Embryonic facial prominence (tissue), 1 donor: ENCODE results near the gene KIF26B.

ENCODE experiments used
- DNase-seq: peaks from one replicate; pipeline ENCODE4 v3.0.0-alpha.2; 2016; ENCODE audit errors: extremely low spot score

KIF26B gene

GRCh38 chr1:245132771-245133170, 22.0 kb upstream of the KIF26B start:
- no peak for DNase-seq

- no peak for DNase-seq
Observed at GRCh38 chr1:245133995-245134715, 20.6 kb upstream of the KIF26B start.

DNA sequence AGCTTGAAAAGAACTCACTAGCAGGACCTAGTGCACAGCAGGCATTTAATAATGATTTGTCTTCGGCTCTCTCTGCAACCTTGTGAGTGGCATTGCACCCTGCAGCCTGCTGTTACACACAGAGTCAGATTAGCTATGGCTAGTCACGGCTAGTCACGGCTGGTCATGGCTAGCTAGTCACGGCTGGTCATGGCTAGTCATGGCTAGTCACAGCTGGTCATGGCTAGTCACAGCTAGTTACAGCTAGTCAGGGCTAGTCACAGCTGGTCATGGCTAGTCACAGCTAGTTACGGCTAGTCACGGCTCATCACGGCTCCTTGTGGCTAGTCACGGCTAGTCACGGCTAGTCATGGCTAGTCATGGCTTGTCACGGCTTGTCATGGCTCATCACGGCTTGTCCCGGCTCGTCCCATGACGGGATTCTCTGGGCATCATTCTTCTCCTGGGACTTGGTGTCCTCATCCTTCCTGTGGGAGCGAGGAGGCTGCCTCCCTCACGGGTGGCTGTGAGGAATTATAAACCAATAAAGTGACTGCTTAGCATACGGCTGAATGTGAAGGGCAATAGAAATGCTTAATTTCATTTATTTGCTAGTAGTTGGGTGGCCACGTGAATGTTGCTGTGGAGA, 12.5 kb upstream of the KIF26B start:
- no peak for DNase-seq

DNA sequence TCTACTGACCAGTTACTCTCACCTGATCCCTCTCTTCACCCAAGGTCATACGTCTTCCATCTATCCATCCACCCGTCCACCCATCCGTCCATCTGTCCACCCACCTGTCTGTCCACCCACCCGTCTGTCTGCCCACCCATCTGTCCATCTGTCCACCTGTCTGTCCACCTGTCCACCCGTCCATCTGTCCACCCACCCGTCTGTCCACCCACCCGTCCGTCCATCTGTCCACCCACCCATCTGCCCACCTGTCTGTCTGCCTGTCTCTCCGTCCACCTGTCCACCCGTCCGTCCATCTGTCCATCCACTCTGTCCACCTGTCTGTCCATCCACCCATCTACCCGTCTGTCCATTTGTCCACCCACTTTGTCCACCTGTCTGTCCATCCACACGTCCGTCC, 11.8 kb upstream of the KIF26B start:
- DNase-seq = no peak

- no peak for DNase-seq
Observed at GRCh38 chr1:245143849-245144248, 10.9 kb upstream of the KIF26B start.

GRCh38 chr1:245148069-245148468, 6.7 kb upstream of the KIF26B start:
- DNase-seq = no peak

DNA sequence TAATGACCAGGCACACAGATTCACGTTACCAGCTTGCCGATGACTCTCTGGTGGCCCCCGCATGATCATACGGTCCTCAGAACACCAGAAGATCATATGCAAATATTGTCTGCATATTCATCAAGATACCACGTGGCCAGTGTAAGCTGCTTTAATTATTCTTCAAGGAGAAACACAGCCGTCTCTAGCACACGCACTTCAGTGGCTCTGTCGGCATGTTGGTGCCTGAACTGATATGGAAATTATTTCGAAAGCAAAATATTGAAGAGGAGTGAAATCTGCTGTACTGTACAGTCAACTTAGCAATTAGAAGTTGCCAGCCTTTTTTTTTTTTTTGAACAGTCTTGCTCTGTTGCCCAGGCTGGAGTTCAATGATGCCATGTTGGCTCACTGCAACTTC, 5.9 kb upstream of the KIF26B start:
- DNase-seq = no peak

GRCh38 chr1:245153081-245153551, 1.7 kb upstream of the KIF26B start:
- peak; percentile 70 for DNase-seq

- DNase-seq = no peak
Observed at GRCh38 chr1:245153552-245154428, 995 bp upstream of the KIF26B start.

- no peak for DNase-seq
Observed at GRCh38 chr1:245155272-245156040, 671 bp downstream of the KIF26B start.

DNA sequence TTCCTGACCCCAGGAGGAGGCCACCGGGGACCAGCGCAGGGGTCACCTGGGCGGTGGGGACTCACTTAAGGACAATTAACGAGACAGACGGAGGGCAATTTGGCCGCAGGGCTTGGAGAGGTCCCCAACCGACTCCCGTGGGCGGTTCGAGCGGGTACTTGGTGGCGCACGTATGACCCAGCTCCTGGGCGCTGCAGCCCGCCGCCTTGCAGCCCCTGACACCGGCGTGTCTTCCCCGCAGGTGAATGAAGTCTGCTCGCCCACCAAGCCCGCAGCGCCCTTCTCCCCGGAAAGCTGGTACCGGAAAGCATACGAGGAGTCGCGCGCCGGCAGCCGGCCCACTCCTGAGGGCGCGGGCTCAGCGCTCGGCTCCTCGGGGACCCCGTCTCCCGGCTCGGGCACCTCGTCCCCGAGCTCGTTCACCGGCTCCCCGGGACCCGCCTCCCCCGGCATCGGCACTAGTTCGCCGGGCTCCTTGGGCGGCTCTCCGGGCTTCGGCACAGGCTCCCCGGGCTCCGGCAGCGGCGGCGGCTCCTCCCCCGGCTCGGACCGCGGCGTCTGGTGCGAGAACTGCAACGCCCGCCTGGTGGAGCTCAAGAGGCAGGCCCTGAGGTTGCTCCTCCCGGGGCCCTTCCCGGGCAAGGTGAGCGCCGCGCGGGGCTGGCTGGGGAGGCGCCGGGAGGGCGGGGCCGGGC, 1.4 kb downstream of the KIF26B start:
- DNase-seq = peak; percentile 59

- no peak for DNase-seq
Observed at GRCh38 chr1:245156736-245157505, 2.1 kb downstream of the KIF26B start.

- DNase-seq = no peak
Observed at GRCh38 chr1:245158913-245159312, 4.1 kb downstream of the KIF26B start.

DNA sequence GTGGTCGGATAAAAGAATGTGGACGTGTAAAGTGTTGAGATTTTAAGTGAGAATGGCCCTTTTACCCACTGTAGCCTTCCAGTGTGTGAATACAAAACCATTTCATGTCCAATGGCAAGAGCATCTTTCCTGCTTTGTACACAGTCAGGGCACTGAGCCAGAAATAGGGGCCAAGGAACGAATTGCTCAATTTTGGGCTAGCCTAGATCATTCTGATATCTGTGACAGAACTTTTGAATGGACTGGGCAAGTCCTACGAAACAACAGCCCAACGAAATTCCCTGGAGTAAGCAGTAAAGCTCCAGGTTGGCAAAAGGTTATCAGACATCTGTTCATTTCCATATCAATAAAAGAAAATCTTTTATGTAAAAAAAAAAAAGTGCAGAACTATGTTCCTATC, 5.5 kb downstream of the KIF26B start:
- DNase-seq = no peak

DNA sequence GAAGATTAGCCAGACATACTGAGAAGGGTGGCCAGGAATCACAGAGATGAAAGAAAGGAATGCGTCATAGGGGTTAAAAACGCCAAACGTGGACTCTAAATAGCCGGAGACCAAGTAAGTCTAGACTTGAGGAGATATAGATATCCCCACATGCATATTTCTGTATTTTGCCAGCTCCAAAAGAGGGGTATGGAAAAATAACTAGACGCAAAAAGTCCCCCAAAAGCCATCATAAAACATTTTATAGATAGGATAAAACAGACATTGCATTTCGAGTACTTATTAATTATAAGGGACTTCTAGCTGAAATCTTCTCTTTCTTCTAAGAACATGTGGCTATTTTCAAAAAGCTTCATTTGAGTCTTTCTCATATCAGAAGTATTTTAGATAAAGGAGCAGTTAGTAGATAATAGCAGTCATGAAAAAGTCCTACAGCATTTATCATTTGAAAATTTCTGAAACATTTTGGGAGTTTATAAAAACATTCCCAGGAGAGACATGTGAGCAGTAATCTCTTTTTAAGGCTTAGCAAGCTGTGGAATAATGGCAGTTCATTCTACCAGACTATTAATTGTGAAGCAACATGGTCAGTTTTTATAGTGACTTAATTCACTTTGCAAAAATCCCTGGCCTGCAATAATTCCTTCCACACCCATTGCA, 6.1 kb downstream of the KIF26B start:
- no peak for DNase-seq

- DNase-seq = no peak
Observed at GRCh38 chr1:245161866-245162265, 7.1 kb downstream of the KIF26B start.

DNA sequence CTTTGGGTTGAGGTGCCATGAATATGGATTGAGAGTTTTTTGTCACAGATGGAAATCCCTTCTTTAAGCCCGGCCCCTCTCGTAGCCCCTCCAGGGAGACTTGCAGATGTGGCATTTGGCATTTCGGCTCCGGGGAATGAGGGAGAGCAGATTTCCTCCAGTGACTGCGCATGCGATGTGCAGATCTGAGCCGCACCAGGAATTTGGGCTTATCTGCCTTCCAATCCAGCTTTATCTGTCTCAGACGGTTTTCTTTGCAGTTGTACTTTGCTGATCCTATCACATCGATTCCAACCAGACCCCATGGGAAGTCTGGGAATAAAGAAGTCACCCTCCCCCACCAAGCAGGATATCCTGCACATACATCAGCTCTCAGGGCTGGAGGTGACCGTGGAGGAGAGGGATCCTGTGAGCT, 11.7 kb downstream of the KIF26B start:
- no peak for DNase-seq

GRCh38 chr1:245168086-245168485, 13.3 kb downstream of the KIF26B start:
- no peak for DNase-seq

DNA sequence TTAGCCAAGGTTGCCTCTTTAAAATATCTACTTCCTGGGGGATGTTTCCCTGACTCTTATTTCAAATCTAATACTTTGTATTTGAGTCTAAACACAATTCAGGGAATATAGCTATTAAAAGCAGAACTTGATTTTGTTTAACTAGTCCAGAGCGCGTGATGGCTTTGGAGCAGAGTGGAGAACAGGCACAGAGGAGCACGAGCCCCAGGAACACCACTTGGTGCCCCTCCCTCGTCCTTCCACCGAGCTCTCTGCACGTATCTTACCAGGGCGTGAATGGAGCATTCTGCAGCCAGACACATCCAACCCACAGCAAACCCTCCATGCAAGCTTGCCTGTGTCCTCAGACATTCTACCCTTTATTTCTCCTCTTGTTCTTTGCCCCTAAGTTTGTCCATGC, 14.1 kb downstream of the KIF26B start:
- DNase-seq = no peak

GRCh38 chr1:245169376-245169775, 14.6 kb downstream of the KIF26B start:
- DNase-seq = no peak
